Ishikawa (cell line): ENCODE measurements around the gene HSPBP1.

Experiments
- CEBPB ChIP-seq: IDR thresholded peaks from 2 replicates; pipeline ENCODE4 v1.6.1; 2012
- CREB1 ChIP-seq: IDR thresholded peaks from 2 replicates; pipeline ENCODE4 v1.6.1; 2012; ENCODE audit warnings: low read depth
- EGR1 ChIP-seq: IDR thresholded peaks from 2 replicates; pipeline ENCODE4 v1.6.1; 2012
- EP300 ChIP-seq: IDR thresholded peaks from 2 replicates; pipeline ENCODE4 v1.6.1; 2012; ENCODE audit warnings: borderline replicate concordance
- FOXM1 ChIP-seq: IDR thresholded peaks from 2 replicates; pipeline ENCODE4 v1.6.1; 2012; ENCODE audit warnings: low read depth, borderline replicate concordance
- NFIC ChIP-seq: IDR thresholded peaks from 2 replicates; pipeline ENCODE4 v1.6.1; 2012
- RAD21 ChIP-seq: IDR thresholded peaks from 2 replicates; pipeline ENCODE4 v1.6.1; 2012; ENCODE audit warnings: low read depth
- TAF1 ChIP-seq: IDR thresholded peaks from 2 replicates; pipeline ENCODE4 v1.6.1; 2012; ENCODE audit warnings: low read depth, mild to moderate bottlenecking
- TCF12 ChIP-seq: IDR thresholded peaks from 2 replicates; pipeline ENCODE4 v1.6.1; 2012; ENCODE audit warnings: low read depth
- TEAD4 ChIP-seq: IDR thresholded peaks from 2 replicates; pipeline ENCODE4 v1.6.1; 2012
- YY1 ChIP-seq: IDR thresholded peaks from 2 replicates; pipeline ENCODE4 v1.6.1; 2012; ENCODE audit warnings: low read depth
- ZBTB7A ChIP-seq: IDR thresholded peaks from 2 replicates; pipeline ENCODE4 v1.6.1; 2012; ENCODE audit warnings: low read depth
- TF ChIP-seq, protein P1 (sequence below): IDR thresholded peaks from 2 replicates; pipeline ENCODE4 v1.6.1; 2012
- TF ChIP-seq, protein P2 (sequence below): IDR thresholded peaks from 2 replicates; pipeline ENCODE4 v1.6.1; 2012; ENCODE audit warnings: low read depth, mild to moderate bottlenecking
- TF ChIP-seq, protein P3 (sequence below): IDR thresholded peaks from 2 replicates; pipeline ENCODE4 v1.6.1; 2012

HSPBP1 gene

DNA sequence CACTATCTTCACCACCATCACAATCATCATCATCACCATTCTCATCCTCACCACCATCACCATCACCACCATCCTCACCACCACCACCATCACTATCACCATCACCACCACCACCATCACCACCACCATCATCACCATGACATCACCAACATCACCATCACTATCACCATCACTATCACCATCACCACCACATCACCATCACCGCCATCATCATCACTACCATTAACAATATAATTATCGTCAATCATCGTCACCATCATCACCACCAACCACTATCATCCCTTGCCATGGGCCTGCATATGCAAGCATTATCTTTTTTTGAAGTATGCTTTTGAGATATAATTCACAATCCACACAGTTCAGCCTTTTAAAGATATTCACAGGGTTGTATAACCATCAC, 13.5 kb downstream of the HSPBP1 start:
- TF ChIP-seq TEAD4 (no peak), YY1 (no peak), CEBPB (no peak), EGR1 (no peak), NFIC (no peak), FOXM1 (no peak), CREB1 (no peak), TAF1 (no peak)
- TF ChIP-seq, protein P1, sequence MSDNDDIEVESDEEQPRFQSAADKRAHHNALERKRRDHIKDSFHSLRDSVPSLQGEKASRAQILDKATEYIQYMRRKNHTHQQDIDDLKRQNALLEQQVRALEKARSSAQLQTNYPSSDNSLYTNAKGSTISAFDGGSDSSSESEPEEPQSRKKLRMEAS = no peak

DNA sequence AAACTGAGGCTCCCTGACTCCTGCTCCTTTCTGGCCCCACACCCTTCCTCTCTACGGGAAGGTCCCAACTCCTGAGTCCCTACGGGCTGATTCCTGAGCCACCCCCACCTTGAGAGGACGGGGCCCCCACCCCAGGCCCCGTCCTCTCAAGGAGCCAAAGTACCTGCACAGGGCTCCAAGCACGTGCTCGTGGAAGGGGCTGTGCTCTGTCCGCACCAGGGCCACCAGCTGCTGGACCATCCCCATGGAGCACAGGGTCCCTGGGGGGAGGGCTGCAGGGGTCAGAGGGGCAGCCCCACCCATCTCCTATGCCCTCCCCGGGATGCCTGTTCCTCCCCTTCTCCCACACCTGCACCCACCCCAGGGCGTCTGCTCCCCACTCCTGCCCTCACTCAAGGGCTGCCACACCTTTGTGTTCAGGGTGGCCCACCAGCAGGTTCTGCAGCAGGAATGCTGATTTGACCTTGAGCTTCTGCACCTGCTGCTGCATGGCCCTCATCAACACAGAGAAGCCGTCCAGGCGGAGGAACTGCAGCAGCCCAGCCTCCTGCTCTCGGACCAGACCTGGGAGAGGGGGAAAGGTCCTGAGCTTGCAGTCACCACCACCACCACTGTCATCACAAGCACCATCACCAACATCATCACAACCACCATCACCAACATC, 14.1 kb downstream of the HSPBP1 start:
- no peak for TF ChIP-seq TEAD4
- no peak for TF ChIP-seq CREB1
- TF ChIP-seq, protein P1 = no peak
- TF ChIP-seq ZBTB7A = no peak
- TF ChIP-seq, protein P2, sequence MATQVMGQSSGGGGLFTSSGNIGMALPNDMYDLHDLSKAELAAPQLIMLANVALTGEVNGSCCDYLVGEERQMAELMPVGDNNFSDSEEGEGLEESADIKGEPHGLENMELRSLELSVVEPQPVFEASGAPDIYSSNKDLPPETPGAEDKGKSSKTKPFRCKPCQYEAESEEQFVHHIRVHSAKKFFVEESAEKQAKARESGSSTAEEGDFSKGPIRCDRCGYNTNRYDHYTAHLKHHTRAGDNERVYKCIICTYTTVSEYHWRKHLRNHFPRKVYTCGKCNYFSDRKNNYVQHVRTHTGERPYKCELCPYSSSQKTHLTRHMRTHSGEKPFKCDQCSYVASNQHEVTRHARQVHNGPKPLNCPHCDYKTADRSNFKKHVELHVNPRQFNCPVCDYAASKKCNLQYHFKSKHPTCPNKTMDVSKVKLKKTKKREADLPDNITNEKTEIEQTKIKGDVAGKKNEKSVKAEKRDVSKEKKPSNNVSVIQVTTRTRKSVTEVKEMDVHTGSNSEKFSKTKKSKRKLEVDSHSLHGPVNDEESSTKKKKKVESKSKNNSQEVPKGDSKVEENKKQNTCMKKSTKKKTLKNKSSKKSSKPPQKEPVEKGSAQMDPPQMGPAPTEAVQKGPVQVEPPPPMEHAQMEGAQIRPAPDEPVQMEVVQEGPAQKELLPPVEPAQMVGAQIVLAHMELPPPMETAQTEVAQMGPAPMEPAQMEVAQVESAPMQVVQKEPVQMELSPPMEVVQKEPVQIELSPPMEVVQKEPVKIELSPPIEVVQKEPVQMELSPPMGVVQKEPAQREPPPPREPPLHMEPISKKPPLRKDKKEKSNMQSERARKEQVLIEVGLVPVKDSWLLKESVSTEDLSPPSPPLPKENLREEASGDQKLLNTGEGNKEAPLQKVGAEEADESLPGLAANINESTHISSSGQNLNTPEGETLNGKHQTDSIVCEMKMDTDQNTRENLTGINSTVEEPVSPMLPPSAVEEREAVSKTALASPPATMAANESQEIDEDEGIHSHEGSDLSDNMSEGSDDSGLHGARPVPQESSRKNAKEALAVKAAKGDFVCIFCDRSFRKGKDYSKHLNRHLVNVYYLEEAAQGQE = no peak
- TF ChIP-seq RAD21 = no peak
- TF ChIP-seq EP300 = no peak
- TF ChIP-seq NFIC = no peak
- TF ChIP-seq EGR1 = no peak
- TF ChIP-seq TAF1 = no peak
- no peak for TF ChIP-seq TCF12
- no peak for TF ChIP-seq FOXM1

DNA sequence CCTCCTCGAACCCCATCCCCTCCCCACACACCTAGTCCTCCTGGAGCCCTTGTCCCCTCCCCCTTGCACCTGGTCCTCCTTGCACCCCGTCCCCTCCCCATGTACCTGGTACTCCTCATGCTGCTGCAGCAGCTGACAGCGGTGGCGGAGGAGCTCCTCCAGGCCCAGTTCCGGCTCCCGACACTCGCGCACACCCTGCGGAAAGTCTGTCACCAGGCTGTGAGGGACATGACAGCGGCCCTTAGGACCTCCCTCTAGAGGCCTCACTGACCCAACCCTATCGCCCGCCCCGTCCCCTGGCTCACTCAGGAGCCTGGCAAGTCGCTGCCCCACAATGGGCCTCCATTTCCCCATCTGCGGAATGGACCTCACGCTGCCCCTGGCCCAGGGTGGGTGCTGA, 14.7 kb downstream of the HSPBP1 start:
- TF ChIP-seq EP300 (no peak), TCF12 (no peak), CREB1 (no peak), RAD21 (no peak), ZBTB7A (no peak)
- TF ChIP-seq, protein P2 = no peak

DNA sequence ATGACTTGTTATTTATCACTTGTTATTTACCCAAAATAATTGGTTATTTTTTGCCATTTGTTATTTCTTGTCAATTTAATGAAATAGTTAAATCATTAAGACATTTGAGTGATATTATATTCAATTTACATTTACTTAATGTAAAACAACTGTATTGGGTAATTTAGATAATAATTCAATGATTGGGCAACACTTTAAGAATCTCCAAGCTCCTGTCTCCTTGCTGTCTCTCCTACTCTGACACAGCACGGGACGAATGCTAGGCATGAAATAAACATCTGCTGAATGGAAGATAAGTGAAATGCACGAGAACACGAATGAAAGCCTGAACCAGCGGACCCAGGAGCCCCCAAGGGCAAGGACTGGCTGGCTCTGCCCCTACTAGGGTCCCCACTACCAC, 15.4 kb downstream of the HSPBP1 start:
- TF ChIP-seq TEAD4 = no peak

DNA sequence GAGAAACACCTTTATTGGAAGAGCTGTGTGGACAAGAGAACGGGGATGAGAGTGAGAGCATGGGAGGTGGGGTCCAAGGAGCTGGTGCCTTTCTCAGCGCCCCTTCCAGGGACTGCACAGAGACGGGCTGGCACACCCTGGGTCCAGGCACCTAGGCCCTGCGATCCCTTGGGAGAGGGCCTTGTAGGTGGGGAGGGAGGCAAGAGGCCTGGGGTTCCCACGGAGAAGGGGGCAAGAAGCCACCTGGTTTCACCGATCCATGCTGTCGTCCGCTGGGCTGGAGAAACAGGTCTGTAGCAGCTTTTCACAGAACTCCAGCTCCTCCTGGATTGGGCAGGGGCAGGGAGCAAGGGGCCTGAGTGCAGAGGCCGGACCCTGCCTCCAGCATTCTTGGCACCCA, 17.6 kb downstream of the HSPBP1 start:
- TF ChIP-seq NFIC = no peak
- no peak for TF ChIP-seq TCF12
- TF ChIP-seq CEBPB = no peak
- TF ChIP-seq TEAD4 = no peak
- TF ChIP-seq, protein P2 = no peak
- TF ChIP-seq, protein P3, sequence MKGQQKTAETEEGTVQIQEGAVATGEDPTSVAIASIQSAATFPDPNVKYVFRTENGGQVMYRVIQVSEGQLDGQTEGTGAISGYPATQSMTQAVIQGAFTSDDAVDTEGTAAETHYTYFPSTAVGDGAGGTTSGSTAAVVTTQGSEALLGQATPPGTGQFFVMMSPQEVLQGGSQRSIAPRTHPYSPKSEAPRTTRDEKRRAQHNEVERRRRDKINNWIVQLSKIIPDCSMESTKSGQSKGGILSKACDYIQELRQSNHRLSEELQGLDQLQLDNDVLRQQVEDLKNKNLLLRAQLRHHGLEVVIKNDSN = no peak
- TF ChIP-seq, protein P1 = no peak
- no peak for TF ChIP-seq TAF1
- no peak for TF ChIP-seq EGR1
- no peak for TF ChIP-seq FOXM1
- no peak for TF ChIP-seq ZBTB7A
- TF ChIP-seq EP300 = no peak
- TF ChIP-seq YY1 = no peak
- no peak for TF ChIP-seq RAD21
- no peak for TF ChIP-seq CREB1
